ENCODE data around the gene OR1Q1.

- TF ChIP-seq CTCF (IDR thresholded peaks at IDR 0.05; ENCODE audit: low read depth, low read length), result no peak
- TF ChIP-seq MAX (IDR thresholded peaks at IDR 0.05; ENCODE audit: low read depth, low read length), result no peak
- no peak for TF ChIP-seq POLR2A (IDR thresholded peaks at IDR 0.05; ENCODE audit: extremely low read depth, insufficient read length)
Observed at GRCh38 chr9:122579874-122580273, 34.7 kb upstream of the OR1Q1 start.

Data from NB4 (cell line).